DND-41 (cell line): Measurements from ENCODE around the gene NBEA.

Experiments used
- EZH2 ChIP-seq: IDR thresholded peaks from 3 replicates; pipeline ENCODE4 v1.6.1; 2012; ENCODE audit warnings: borderline replicate concordance, low read depth, mild to moderate bottlenecking, moderate library complexity, low read length, inconsistent platforms; ENCODE audit not compliant: severe bottlenecking
- TF ChIP-seq, protein P1 (sequence below): IDR thresholded peaks from 2 replicates; pipeline ENCODE4 v1.5.1; 2012; ENCODE audit warnings: borderline replicate concordance, low read length, moderate library complexity, mild to moderate bottlenecking; ENCODE audit not compliant: poor library complexity, severe bottlenecking; ENCODE audit errors: extremely low read depth

DNA sequence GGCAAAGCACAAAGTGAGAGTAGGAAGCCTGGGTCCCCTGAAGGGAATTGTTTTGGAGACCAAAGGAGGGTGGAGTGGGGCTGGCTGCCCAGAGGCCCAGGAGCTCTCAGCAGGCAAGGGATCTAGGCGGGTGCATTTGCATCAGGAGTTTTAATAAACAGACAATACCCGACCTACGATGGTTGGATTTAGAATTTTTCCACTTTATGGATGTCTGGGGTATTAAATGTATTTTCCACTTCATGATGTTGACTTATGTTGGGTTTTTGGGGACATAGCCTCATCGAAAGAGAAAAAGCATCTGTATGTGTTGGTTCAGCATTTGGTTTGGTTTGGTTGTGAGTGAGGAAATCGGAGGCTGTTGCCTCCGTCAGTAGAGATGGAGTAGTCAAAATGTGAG lies 739.6 kb downstream of the NBEA start:
- no peak for TF ChIP-seq EZH2
- TF ChIP-seq, protein P1, sequence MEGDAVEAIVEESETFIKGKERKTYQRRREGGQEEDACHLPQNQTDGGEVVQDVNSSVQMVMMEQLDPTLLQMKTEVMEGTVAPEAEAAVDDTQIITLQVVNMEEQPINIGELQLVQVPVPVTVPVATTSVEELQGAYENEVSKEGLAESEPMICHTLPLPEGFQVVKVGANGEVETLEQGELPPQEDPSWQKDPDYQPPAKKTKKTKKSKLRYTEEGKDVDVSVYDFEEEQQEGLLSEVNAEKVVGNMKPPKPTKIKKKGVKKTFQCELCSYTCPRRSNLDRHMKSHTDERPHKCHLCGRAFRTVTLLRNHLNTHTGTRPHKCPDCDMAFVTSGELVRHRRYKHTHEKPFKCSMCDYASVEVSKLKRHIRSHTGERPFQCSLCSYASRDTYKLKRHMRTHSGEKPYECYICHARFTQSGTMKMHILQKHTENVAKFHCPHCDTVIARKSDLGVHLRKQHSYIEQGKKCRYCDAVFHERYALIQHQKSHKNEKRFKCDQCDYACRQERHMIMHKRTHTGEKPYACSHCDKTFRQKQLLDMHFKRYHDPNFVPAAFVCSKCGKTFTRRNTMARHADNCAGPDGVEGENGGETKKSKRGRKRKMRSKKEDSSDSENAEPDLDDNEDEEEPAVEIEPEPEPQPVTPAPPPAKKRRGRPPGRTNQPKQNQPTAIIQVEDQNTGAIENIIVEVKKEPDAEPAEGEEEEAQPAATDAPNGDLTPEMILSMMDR = no peak
